Mesenchymal stem cell (in vitro differentiated cells and primary cell): ENCODE results near the gene SUSD5.
A peak's percentile ranks its signal among the peaks of the same experiment; 100 is the strongest.

ENCODE experiments used
- DNase-seq: peaks from one replicate; pipeline ENCODE4 v3.0.0-alpha.2; 2013
- H2AFZ ChIP-seq: one replicate; pipeline ENCODE4 v1.6.1; 2013; ENCODE audit warnings: low read depth, mild to moderate bottlenecking, control low read depth, inconsistent platforms, low read length, moderate library complexity
- H2AK5ac ChIP-seq: 2 replicates; pipeline ENCODE4 v1.6.1; 2013; ENCODE audit warnings: low read length, moderate library complexity, mild to moderate bottlenecking, inconsistent platforms; ENCODE audit not compliant: severe bottlenecking
- H2BK120ac ChIP-seq: one replicate; pipeline ENCODE4 v1.6.1; 2013; ENCODE audit warnings: low read depth, mild to moderate bottlenecking, inconsistent platforms, low read length, moderate library complexity
- H2BK12ac ChIP-seq, 2 experiments: one replicate each; pipeline ENCODE4 v1.6.1; 2013; ENCODE audit warnings: inconsistent platforms in 2 of 2, low read length in 2 of 2, mild to moderate bottlenecking in 2 of 2, moderate library complexity in 2 of 2, control low read depth in 1 of 2
- H2BK15ac ChIP-seq: one replicate; pipeline ENCODE4 v1.6.1; 2013; ENCODE audit warnings: mild to moderate bottlenecking, low read depth, inconsistent platforms; ENCODE audit not compliant: poor library complexity, severe bottlenecking
- H2BK5ac ChIP-seq: 2 replicates; pipeline ENCODE4 v1.6.1; 2013; ENCODE audit warnings: low read depth, mild to moderate bottlenecking, low read length, control low read depth, inconsistent platforms; ENCODE audit not compliant: poor library complexity, severe bottlenecking
- H3K14ac ChIP-seq, 2 experiments: one replicate each; pipeline ENCODE4 v1.6.1; 2013; ENCODE audit warnings: inconsistent platforms in 2 of 2, low read length in 2 of 2, control low read depth in 1 of 2, mild to moderate bottlenecking in 1 of 2, moderate library complexity in 1 of 2
- H3K18ac ChIP-seq, 2 experiments: one replicate each; pipeline ENCODE4 v1.6.1; 2013; ENCODE audit warnings: inconsistent platforms in 2 of 2, low read length in 2 of 2, control low read depth in 1 of 2, low read depth in 1 of 2, mild to moderate bottlenecking in 1 of 2
- H3K23ac ChIP-seq, 2 experiments: one replicate each; pipeline ENCODE4 v1.6.1; 2013; ENCODE audit warnings: inconsistent platforms in 2 of 2, low read length in 2 of 2, mild to moderate bottlenecking in 2 of 2, moderate library complexity in 2 of 2, control low read depth in 1 of 2
- H3K27ac ChIP-seq: 2 replicates; pipeline ENCODE4 v1.5.1; 2013; ENCODE audit warnings: mild to moderate bottlenecking, moderate library complexity, low read length, control low read depth, inconsistent platforms; ENCODE audit not compliant: poor library complexity, severe bottlenecking
- H3K27me3 ChIP-seq, 2 experiments: 2 replicates each; pipeline versions ENCODE4 v1.6.1 to v1.7.0; 2013; ENCODE audit warnings: low read length in 2 of 2, mild to moderate bottlenecking in 2 of 2, moderate library complexity in 2 of 2, control low read depth in 1 of 2, inconsistent platforms in 1 of 2; ENCODE audit not compliant: control insufficient read depth in 1 of 2, insufficient read depth in 1 of 2
- H3K36me3 ChIP-seq, 2 experiments: 2 replicates each; pipeline versions ENCODE4 v1.6.1 to v1.7.0; 2013; ENCODE audit warnings: low read length in 2 of 2, control low read depth in 1 of 2, inconsistent platforms in 1 of 2, low read depth in 1 of 2, mild to moderate bottlenecking in 1 of 2; ENCODE audit not compliant: insufficient read depth in 2 of 2, control insufficient read depth in 1 of 2
- H3K4ac ChIP-seq, 2 experiments: one replicate each; pipeline ENCODE4 v1.6.1; 2013; ENCODE audit warnings: inconsistent platforms in 2 of 2, low read length in 2 of 2, mild to moderate bottlenecking in 2 of 2, moderate library complexity in 2 of 2, control low read depth in 1 of 2, low read depth in 1 of 2
- H3K4me1 ChIP-seq: 2 replicates; pipeline ENCODE4 v1.6.1; 2013; ENCODE audit warnings: low read depth, low read length, control low read depth; ENCODE audit not compliant: control insufficient read depth, insufficient read depth
- H3K4me2 ChIP-seq: 2 replicates; pipeline ENCODE4 v1.6.1; 2013; ENCODE audit warnings: low read length, mild to moderate bottlenecking, inconsistent platforms; ENCODE audit not compliant: poor library complexity, severe bottlenecking
- H3K4me3 ChIP-seq, 2 experiments: 2 replicates each; pipeline versions ENCODE4 v1.5.1 to v1.7.0; 2013; ENCODE audit warnings: low read length in 2 of 2, mild to moderate bottlenecking in 2 of 2, control low read depth in 1 of 2, low read depth in 1 of 2; ENCODE audit not compliant: insufficient read depth in 1 of 2
- H3K79me1 ChIP-seq: replicated peaks from 2 replicates; pipeline ENCODE4 v1.6.1; 2013; ENCODE audit warnings: mild to moderate bottlenecking, control low read depth, low read length, inconsistent platforms; ENCODE audit not compliant: poor library complexity, severe bottlenecking
- H3K9ac ChIP-seq: 2 replicates; pipeline ENCODE4 v1.7.0; 2013; ENCODE audit warnings: mild to moderate bottlenecking, low read length, moderate library complexity
- H3K9me3 ChIP-seq: 2 replicates; pipeline ENCODE4 v1.7.0; 2013; ENCODE audit warnings: mild to moderate bottlenecking, low read length; ENCODE audit not compliant: control insufficient read depth
- H4K8ac ChIP-seq: one replicate; pipeline ENCODE4 v1.6.1; 2013; ENCODE audit warnings: inconsistent platforms, mild to moderate bottlenecking, low read length, moderate library complexity
- H4K91ac ChIP-seq: one replicate; pipeline ENCODE4 v1.6.1; 2013; ENCODE audit warnings: mild to moderate bottlenecking, low read length, inconsistent platforms
- WGBS: methylation state at CpG from one replicate; pipeline ENCODE4 v1.1.7; 2013; ENCODE audit warnings: mixed read lengths; 5-methylcytosine and 5-hydroxymethylcytosine counted together

The SUSD5 gene

DNA sequence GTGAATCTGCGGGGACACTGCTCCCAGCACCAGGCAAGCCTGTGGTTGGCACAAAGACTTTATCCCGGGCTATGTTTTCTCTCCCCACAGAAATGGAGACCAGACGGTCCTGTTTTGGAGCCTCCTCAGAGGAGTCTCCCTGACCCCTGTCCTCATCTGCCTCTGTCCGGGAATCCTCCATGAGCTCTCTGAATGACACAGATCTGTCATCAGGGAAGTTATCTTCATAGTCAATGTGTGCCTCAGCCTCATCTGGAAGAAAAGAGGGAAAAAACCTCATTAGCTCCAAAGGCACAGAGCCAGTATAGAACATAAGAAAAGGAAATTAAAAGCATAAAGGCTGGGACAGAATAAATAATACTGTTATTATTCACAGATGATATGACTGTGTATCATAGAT lies 64.8 kb downstream of the SUSD5 start:
- no peak overlapping the region for H3K4me2 ChIP-seq

DNA sequence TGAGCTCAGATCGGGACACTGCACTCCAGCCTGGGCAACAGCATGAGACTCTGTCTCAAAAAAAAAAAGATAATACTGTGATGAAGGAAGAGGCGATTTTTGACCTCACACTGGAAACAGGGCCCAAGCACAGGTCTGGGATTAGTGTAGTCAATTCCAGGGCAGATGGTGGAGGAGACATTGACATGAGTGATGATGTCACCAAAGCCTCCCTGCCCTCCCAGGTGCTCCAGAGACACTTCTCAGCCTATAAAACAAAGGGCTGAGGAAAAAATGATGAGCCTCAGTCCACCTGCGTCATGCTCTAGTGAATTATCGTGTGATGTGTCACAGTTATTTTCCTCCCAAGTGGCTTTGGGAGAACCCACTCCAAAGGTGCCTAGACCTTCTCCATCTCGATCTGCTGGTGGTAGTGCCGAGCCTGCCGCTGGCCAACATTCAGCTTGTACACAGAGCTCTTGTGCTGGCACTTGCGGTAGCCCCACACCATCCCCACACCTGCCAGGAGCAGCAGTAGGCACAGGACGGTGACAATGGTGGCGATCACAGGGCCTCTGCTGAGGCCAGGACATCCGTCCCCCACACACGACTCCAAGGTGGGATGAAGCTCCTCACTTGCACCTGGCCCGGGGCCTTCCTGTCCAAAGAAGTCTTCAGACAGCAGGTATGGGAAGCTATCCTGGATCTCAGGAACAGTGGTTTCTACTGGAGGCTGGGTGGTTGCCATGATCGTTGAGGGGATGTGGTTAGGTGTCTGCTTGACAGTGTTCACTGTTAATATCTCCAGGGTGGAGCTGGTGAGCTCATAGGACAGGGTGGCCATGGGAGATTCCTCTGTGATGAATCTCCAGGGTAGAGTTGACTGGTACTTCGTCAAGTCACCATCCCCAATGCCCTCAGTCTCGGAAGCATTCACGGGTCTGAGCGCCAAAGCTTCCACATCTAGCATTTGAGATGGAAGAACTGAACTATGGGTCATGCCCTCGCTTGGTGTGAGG lies 65.9 kb downstream of the SUSD5 start:
- no peaks in the 10 kb centered on the region for H3K79me1 ChIP-seq
- no peaks in the 10 kb centered on the region for H3K4me1 ChIP-seq
- H2BK12ac ChIP-seq = no peak overlapping the region
- no peak overlapping the region for H3K4me2 ChIP-seq
- no peak for DNase-seq
- no peak overlapping the region for H4K8ac ChIP-seq
- H2AK5ac ChIP-seq = no peak overlapping the region
- H3K27ac ChIP-seq = no peak overlapping the region
- 90% methylated on average over 19 of the region's 19 CpGs for WGBS
- peak overlapping the region; percentile 73 for H2BK15ac ChIP-seq
- no peak overlapping the region for H3K4me3 ChIP-seq
- no peaks in the 10 kb centered on the region for H3K9me3 ChIP-seq
- no peak overlapping the region for H3K4ac ChIP-seq
- H3K14ac ChIP-seq = no peak overlapping the region
- H2BK120ac ChIP-seq = no peak overlapping the region
- no peak overlapping the region for H2AFZ ChIP-seq
- no peak overlapping the region for H4K91ac ChIP-seq
- no peak overlapping the region for H3K9ac ChIP-seq
- no peak overlapping the region for H3K23ac ChIP-seq
- H3K27me3 ChIP-seq = no peaks in the 10 kb centered on the region
- no peak overlapping the region for H2BK5ac ChIP-seq
- H3K36me3 ChIP-seq = no peaks in the 10 kb centered on the region
- H3K18ac ChIP-seq = no peak overlapping the region

More for the DNA sequence above, 64.8 kb downstream of the SUSD5 start:
- Histone ChIP-seq H3K9ac (no peak overlapping the region), H3K14ac (no peak overlapping the region), H2BK120ac (no peak overlapping the region), H4K8ac (no peak overlapping the region), H3K9me3 (no peaks in the 10 kb centered on the region), H3K79me1 (no peaks in the 10 kb centered on the region), H4K91ac (no peak overlapping the region), H2BK12ac (no peak overlapping the region), H3K18ac (no peak overlapping the region), H3K23ac (no peak overlapping the region), H3K27ac (no peak overlapping the region), H2AK5ac (no peak overlapping the region), H2BK5ac (no peak overlapping the region), H3K27me3 (peaks cover 0 to 7% of the 10 kb centered on the region in 2 experiments), H2AFZ (no peak overlapping the region), H2BK15ac (no peak overlapping the region), H3K4ac (no peak overlapping the region), H3K4me3 (no peak overlapping the region), H3K36me3 (no peaks in the 10 kb centered on the region), H3K4me1 (no peaks in the 10 kb centered on the region)
- WGBS = 84% methylated on average over 4 of the region's 4 CpGs
- DNase-seq = no peak

DNA sequence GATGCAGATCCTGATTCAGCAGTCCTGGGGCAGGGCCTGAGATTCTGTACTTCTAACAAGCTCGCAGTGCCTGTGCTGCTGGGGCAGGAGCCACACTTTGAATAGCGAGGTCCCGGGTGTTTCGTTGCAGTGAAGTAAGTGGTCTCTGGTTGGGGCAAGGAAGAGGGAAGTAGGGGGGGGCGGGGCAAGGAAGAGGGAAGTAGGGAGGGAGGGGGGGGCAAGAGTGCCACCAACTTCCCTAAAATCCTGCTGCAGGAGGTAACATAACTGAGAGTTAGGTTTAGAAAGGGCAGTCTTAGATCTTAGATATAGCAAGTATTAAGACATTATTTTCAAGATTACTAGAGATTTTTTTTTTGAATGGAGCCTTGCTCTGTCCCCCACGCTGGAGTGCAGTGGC lies 69.3 kb downstream of the SUSD5 start:
- Histone ChIP-seq H3K18ac (no peak overlapping the region), H3K9me3 (no peaks in the 10 kb centered on the region), H2BK120ac (no peak overlapping the region), H2AK5ac (no peak overlapping the region), H3K27ac (no peak overlapping the region), H2BK12ac (no peak overlapping the region), H2BK5ac (no peak overlapping the region), H3K23ac (no peak overlapping the region), H3K14ac (no peak overlapping the region), H3K27me3 (no peaks in the 10 kb centered on the region), H3K4me3 (no peak overlapping the region), H2BK15ac (no peak overlapping the region), H3K4me1 (peaks cover 14% of the 10 kb centered on the region), H3K4me2 (no peak overlapping the region), H3K4ac (no peak overlapping the region), H3K9ac (no peak overlapping the region), H3K79me1 (no peaks in the 10 kb centered on the region), H2AFZ (no peak overlapping the region), H4K8ac (no peak overlapping the region), H3K36me3 (peaks cover 8 to 23% of the 10 kb centered on the region in 2 experiments), H4K91ac (no peak overlapping the region)
- DNase-seq = no peak
- WGBS = 95% methylated on average over 5 of the region's 6 CpGs

DNA sequence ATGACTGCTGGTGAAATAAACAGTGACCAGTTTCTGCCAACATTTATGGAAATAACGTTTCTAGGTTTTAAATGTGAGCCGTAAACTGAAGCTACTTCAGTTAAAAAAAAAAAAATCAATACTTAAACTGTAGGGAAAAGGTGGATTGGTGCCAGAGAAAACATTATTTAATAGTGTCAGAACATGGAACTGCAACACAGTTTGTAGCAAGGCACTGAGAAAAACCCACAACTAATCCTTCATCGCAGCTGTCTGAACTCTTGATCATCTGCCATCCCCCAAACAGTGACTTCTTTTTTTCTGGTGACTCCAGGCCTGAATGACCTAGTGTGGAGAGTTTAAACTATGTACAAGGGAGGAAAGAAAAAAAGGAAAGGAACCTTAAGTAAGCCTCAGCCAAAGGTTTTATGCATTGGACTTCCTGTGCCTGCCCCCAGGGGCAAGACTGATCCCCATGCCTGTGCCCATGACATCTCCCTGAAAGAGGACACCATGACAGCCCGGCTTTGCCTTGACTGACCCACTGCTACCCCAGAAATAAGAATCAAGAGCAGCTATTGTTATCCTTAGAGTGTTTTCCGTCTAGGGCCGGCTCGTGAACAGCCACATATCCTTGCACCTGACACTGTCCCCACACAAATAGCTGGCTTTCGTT lies 71.7 kb downstream of the SUSD5 start:
- no peaks in the 10 kb centered on the region for H3K9me3 ChIP-seq
- H3K36me3 ChIP-seq = peaks cover 19 to 47% of the 10 kb centered on the region in 2 experiments
- H2BK5ac ChIP-seq = no peak overlapping the region
- H3K4ac ChIP-seq = no peak overlapping the region
- H2AK5ac ChIP-seq = no peak overlapping the region
- DNase-seq = no peak
- 95% methylated on average over 4 of the region's 8 CpGs for WGBS
- H2BK12ac ChIP-seq = no peak overlapping the region
- no peak overlapping the region for H3K23ac ChIP-seq
- H2BK120ac ChIP-seq = no peak overlapping the region
- H3K9ac ChIP-seq = no peak overlapping the region
- H3K79me1 ChIP-seq = no peaks in the 10 kb centered on the region
- H3K18ac ChIP-seq = no peak overlapping the region
- no peak overlapping the region for H3K4me3 ChIP-seq
- H3K14ac ChIP-seq = no peak overlapping the region
- H2BK15ac ChIP-seq = no peak overlapping the region
- no peak overlapping the region for H3K4me2 ChIP-seq
- H3K27me3 ChIP-seq = no peaks in the 10 kb centered on the region
- no peak overlapping the region for H4K8ac ChIP-seq
- no peak overlapping the region for H4K91ac ChIP-seq
- no peak overlapping the region for H3K27ac ChIP-seq
- no peak overlapping the region for H2AFZ ChIP-seq
- H3K4me1 ChIP-seq = peaks cover 14% of the 10 kb centered on the region
